WTC11 (cell line): ENCODE results near the gene CNTNAP2. TPM values are rescaled to one million over a fixed set of nuclear protein-coding genes. Genes with fewer than 3 reads are reported as not detected.

ENCODE experiments used
- ATAC-seq: fragments of 200-7000 bp; cut with Tn5 transposase; 2 replicates; pipeline ENCODE4 v1.10.0; 2021; ENCODE audit warnings: mild to moderate bottlenecking, moderate library complexity
- CTCF ChIA-PET: fragments of 300-600 bp; sonication (Branson Sonifier 250); formaldehyde crosslinking; loops from one replicate; lab custom pipeline; 2021; ENCODE audit warnings: antibody characterized with exemption; lab: Charles Lee
- POLR2A ChIA-PET: fragments of 350-600 bp; sonication (Branson Sonifier 250); formaldehyde crosslinking; loops from one replicate; lab custom pipeline; 2021; ENCODE audit warnings: antibody characterized with exemption; lab: Charles Lee
- DNase-seq: peaks from one replicate; pipeline ENCODE4 v3.0.0; 2021; ENCODE audit warnings: low spot score
- H3K27ac Mint-ChIP-seq: 2 replicates; pipeline ENCODE4 v1.8.0; 2021; ENCODE audit warnings: mixed read lengths
- H3K27me3 Mint-ChIP-seq: 2 replicates; pipeline ENCODE4 v1.8.0; 2021; ENCODE audit warnings: low read depth, mild to moderate bottlenecking, moderate library complexity, mixed read lengths
- H3K36me3 Mint-ChIP-seq: 2 replicates; pipeline ENCODE4 v1.8.0; 2021; ENCODE audit warnings: mixed read lengths
- H3K4me1 Mint-ChIP-seq: 2 replicates; pipeline ENCODE4 v1.8.0; 2022; ENCODE audit warnings: mixed read lengths
- H3K4me3 Mint-ChIP-seq: 2 replicates; pipeline ENCODE4 v1.8.0; 2021; ENCODE audit warnings: mild to moderate bottlenecking, moderate library complexity, mixed read lengths
- H3K9me3 Mint-ChIP-seq: 2 replicates; pipeline ENCODE4 v1.8.0; 2021; ENCODE audit warnings: mixed read lengths
- CREM ChIP-seq: sonication (generic); formaldehyde crosslinking; IDR thresholded peaks from 2 replicates; pipeline ENCODE4 v1.8.1; 2022; ENCODE audit warnings: mild to moderate bottlenecking, missing genetic modification reagents, moderate library complexity
- FOXP1 ChIP-seq: sonication (generic); formaldehyde crosslinking; IDR thresholded peaks from 2 replicates; pipeline ENCODE4 v1.8.0; 2022; ENCODE audit warnings: missing genetic modification reagents, mild to moderate bottlenecking, moderate library complexity, borderline replicate concordance
- GRHL2 ChIP-seq: fragments of 250-450 bp; sonication (Bioruptor Pico); IDR thresholded peaks from 2 replicates; pipeline ENCODE4 v1.8.0; 2022; ENCODE audit warnings: mild to moderate bottlenecking, moderate library complexity; ENCODE audit not compliant: insufficient replicate concordance, severe bottlenecking
- GTF2I ChIP-seq: fragments of 250-450 bp; sonication (Bioruptor Pico); conservative IDR thresholded peaks from 2 replicates; pipeline ENCODE4 v1.4.0; 2021; ENCODE audit warnings: mild to moderate bottlenecking
- NFE2L1 ChIP-seq: sonication (generic); formaldehyde crosslinking; IDR thresholded peaks from 2 replicates; pipeline ENCODE4 v1.8.1; 2023; ENCODE audit warnings: missing genetic modification reagents
- NFYB ChIP-seq: sonication (generic); formaldehyde crosslinking; conservative IDR thresholded peaks from 2 replicates; pipeline ENCODE4 v1.8.0; 2022; ENCODE audit warnings: low read depth, missing genetic modification reagents
- RELA ChIP-seq: sonication (generic); formaldehyde crosslinking; IDR thresholded peaks from 2 replicates; pipeline ENCODE4 v1.8.1; 2022; ENCODE audit warnings: missing genetic modification reagents, mild to moderate bottlenecking, borderline replicate concordance
- total RNA-seq: library from RNA; stranded (reverse); gene quantifications from 3 replicates; pipeline ENCODE4 v1.2.3, GENCODE V29; 2021
- TF ChIP-seq, protein P1 (sequence below): sonication (generic); formaldehyde crosslinking; IDR thresholded peaks from 2 replicates; pipeline ENCODE4 v1.8.0; 2022; ENCODE audit warnings: mild to moderate bottlenecking, missing genetic modification reagents
- TF ChIP-seq, protein P2 (sequence below): sonication (generic); formaldehyde crosslinking; IDR thresholded peaks from 2 replicates; pipeline ENCODE4 v1.8.1; 2023; ENCODE audit warnings: mild to moderate bottlenecking, missing genetic modification reagents, moderate library complexity
- TF ChIP-seq, protein P3 (sequence below): fragments of 250-450 bp; sonication (Bioruptor Pico); IDR thresholded peaks from 2 replicates; pipeline ENCODE4 v2.1.2; 2022; ENCODE audit warnings: mild to moderate bottlenecking, moderate library complexity
- TF ChIP-seq, protein P4 (sequence below): fragments of 250-450 bp; sonication (Bioruptor Pico); conservative IDR thresholded peaks from 2 replicates; pipeline ENCODE4 v1.9.0; 2021; ENCODE audit warnings: mild to moderate bottlenecking
- TF ChIP-seq, protein P5 (sequence below): fragments of 250-450 bp; sonication (Bioruptor Pico); IDR thresholded peaks from 2 replicates; pipeline ENCODE4 v1.9.0; 2021; ENCODE audit warnings: mild to moderate bottlenecking
- TF ChIP-seq, protein P6 (sequence below): sonication (generic); formaldehyde crosslinking; IDR thresholded peaks from 2 replicates; pipeline ENCODE4 v1.8.1; 2022; ENCODE audit warnings: mild to moderate bottlenecking, missing genetic modification reagents, moderate library complexity, borderline replicate concordance

CNTNAP2 gene
- total RNA-seq, 1 experiment from 2014 or later, result 63.8 TPM

DNA sequence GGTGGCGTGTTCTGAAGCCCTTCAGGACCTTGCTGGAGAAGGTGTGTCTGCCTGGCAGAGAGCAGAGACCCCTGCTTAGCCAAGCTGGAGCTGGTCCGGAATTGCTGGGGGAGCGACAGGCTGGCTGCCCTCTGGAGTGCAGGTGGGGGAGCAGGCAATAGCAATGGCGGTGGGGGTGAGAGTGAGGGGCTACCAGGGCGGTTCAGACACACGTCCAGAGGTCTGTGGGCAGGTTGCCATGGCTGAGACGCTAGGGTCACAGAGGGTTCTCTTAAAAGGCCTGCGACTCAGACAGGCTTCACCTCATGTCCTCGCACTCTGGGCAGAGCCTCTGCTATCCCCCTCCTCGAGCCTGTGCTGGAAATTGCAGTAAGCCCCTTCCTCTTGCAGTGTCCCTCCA, 2144.9 kb downstream of the CNTNAP2 start:
- no peaks in the 10 kb centered on the region for H3K36me3 Mint-ChIP-seq
- DNase-seq (no peak), ATAC-seq (no peak)
- no peaks in the 10 kb centered on the region for H3K9me3 Mint-ChIP-seq
- no peak overlapping the region for H3K27ac Mint-ChIP-seq
- ChIA-PET CTCF (interaction anchor here (0.5 to 1.6 kb wide), 3 partner anchors 28 to 1689 kb away, joined by 3 to 5 read pairs (median 3); no protein-coding TSS in a partner anchor), POLR2A (no interaction called here)
- H3K4me1 Mint-ChIP-seq, result peaks cover 24% of the 10 kb centered on the region
- no peak overlapping the region for H3K4me3 Mint-ChIP-seq
- peaks cover 9% of the 10 kb centered on the region for H3K27me3 Mint-ChIP-seq
- TF ChIP-seq FOXP1 (CRISPR knock-in tag) (0 out of 2 replicates have a peak, but pooled peaks have one; percentile 26), NFYB (CRISPR knock-in tag) (no peak)
- TF ChIP-seq, all 79 proteins: peak for 1

DNA sequence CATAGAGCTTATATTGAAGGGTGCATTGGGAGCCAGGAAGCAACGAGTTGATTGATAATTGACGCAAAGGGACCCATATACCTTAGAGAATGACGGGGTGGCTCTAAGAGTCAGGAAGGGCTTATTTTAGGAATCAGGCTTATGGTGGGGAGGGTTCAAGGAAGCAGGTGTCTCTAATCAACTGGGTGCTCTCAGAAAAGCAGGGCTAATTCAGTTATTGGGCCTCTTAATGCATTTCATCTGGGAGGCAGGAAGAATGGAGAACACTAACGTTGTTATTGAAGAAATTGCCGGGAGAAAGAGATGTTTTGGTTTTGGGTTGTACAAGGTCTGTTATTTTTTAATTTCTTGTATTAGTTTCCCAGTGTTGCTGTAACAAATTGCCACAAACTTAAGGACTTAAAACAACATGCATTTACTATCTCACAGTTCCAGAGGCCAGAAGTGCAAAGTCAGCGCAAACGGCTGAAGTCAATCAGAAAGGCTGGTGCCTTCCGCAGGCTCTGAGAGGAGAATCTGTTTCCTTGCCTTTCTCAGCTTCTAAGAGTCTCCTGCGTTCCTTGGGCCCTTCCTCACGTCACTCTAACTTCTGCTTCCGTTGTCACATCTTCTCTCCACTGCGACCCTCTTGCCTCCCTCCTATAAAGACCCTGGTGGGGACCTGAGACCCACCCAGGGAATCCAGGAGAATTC, 2145.5 kb downstream of the CNTNAP2 start:
- Mint-ChIP-seq H3K36me3 (no peaks in the 10 kb centered on the region), H3K9me3 (no peaks in the 10 kb centered on the region), H3K4me1 (peaks cover 24% of the 10 kb centered on the region), H3K27me3 (peaks cover 9% of the 10 kb centered on the region), H3K27ac (no peak overlapping the region), H3K4me3 (peak overlapping the region; percentile 31; the same call in 1 of the 2 replicates)
- DNase-seq (no peak), ATAC-seq (peak; percentile 10)
- TF ChIP-seq NFE2L1 (CRISPR knock-in tag) (no peak), FOXP1 (CRISPR knock-in tag) (no peak), RELA (CRISPR knock-in tag) (no peak), GRHL2 (CRISPR knock-in tag) (no peak), GTF2I (CRISPR knock-in tag) (no peak), CREM (no peak)
- TF ChIP-seq, protein P1, sequence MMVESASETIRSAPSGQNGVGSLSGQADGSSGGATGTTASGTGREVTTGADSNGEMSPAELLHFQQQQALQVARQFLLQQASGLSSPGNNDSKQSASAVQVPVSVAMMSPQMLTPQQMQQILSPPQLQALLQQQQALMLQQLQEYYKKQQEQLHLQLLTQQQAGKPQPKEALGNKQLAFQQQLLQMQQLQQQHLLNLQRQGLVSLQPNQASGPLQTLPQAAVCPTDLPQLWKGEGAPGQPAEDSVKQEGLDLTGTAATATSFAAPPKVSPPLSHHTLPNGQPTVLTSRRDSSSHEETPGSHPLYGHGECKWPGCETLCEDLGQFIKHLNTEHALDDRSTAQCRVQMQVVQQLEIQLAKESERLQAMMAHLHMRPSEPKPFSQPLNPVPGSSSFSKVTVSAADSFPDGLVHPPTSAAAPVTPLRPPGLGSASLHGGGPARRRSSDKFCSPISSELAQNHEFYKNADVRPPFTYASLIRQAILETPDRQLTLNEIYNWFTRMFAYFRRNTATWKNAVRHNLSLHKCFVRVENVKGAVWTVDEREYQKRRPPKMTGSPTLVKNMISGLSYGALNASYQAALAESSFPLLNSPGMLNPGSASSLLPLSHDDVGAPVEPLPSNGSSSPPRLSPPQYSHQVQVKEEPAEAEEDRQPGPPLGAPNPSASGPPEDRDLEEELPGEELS (CRISPR knock-in tag), result no peak
- TF ChIP-seq, protein P2, sequence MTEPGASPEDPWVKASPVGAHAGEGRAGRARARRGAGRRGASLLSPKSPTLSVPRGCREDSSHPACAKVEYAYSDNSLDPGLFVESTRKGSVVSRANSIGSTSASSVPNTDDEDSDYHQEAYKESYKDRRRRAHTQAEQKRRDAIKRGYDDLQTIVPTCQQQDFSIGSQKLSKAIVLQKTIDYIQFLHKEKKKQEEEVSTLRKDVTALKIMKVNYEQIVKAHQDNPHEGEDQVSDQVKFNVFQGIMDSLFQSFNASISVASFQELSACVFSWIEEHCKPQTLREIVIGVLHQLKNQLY (CRISPR knock-in tag), result no peak
- TF ChIP-seq, protein P3, sequence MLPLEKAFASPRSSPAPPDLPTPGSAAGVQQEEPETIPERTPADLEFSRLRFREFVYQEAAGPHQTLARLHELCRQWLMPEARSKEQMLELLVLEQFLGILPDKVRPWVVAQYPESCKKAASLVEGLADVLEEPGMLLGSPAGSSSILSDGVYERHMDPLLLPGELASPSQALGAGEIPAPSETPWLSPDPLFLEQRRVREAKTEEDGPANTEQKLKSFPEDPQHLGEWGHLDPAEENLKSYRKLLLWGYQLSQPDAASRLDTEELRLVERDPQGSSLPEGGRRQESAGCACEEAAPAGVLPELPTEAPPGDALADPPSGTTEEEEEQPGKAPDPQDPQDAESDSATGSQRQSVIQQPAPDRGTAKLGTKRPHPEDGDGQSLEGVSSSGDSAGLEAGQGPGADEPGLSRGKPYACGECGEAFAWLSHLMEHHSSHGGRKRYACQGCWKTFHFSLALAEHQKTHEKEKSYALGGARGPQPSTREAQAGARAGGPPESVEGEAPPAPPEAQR (CRISPR knock-in tag), result no peak
- TF ChIP-seq, protein P4, sequence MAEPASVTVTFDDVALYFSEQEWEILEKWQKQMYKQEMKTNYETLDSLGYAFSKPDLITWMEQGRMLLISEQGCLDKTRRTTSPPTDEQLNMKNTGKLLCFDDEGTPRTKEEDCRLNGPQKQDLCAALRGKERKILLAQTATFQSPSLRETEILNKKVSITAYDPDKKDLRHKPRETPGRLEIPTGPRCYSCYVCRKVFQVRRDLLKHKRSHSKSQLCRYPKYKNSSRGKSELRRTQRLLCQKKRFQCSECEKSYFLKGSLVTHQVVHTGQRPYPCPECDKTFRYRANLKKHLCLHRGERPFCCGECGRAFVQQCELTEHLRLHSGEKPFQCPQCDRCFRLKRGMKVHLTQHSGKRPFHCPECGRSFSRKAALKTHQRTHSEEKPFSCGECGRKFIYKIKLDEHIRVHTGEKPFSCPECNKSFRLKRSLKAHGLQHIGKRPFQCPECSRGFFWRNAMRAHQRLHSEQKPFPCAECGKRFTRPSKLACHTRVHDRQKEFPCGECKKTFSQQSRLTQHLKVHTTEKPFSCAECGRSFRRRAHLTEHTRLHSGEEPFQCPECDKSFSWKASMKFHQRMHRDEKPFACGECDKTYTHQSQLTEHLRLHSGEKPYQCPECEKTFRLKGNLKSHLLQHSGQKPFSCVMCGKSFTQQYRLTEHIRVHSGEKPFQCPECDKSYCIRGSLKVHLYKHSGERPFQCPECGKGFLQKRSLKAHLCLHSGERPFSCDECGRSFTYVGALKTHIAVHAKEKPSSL (CRISPR knock-in tag), result no peak
- TF ChIP-seq, protein P5, sequence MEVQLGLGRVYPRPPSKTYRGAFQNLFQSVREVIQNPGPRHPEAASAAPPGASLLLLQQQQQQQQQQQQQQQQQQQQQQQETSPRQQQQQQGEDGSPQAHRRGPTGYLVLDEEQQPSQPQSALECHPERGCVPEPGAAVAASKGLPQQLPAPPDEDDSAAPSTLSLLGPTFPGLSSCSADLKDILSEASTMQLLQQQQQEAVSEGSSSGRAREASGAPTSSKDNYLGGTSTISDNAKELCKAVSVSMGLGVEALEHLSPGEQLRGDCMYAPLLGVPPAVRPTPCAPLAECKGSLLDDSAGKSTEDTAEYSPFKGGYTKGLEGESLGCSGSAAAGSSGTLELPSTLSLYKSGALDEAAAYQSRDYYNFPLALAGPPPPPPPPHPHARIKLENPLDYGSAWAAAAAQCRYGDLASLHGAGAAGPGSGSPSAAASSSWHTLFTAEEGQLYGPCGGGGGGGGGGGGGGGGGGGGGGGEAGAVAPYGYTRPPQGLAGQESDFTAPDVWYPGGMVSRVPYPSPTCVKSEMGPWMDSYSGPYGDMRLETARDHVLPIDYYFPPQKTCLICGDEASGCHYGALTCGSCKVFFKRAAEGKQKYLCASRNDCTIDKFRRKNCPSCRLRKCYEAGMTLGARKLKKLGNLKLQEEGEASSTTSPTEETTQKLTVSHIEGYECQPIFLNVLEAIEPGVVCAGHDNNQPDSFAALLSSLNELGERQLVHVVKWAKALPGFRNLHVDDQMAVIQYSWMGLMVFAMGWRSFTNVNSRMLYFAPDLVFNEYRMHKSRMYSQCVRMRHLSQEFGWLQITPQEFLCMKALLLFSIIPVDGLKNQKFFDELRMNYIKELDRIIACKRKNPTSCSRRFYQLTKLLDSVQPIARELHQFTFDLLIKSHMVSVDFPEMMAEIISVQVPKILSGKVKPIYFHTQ (CRISPR knock-in tag), result no peak
- TF ChIP-seq, protein P6, sequence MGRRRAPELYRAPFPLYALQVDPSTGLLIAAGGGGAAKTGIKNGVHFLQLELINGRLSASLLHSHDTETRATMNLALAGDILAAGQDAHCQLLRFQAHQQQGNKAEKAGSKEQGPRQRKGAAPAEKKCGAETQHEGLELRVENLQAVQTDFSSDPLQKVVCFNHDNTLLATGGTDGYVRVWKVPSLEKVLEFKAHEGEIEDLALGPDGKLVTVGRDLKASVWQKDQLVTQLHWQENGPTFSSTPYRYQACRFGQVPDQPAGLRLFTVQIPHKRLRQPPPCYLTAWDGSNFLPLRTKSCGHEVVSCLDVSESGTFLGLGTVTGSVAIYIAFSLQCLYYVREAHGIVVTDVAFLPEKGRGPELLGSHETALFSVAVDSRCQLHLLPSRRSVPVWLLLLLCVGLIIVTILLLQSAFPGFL (CRISPR knock-in tag), result no peak
- POLR2A ChIA-PET, result no interaction called here
- CTCF ChIA-PET, result interaction anchor here (0.7 to 3.7 kb wide), 21 partner anchors 20 to 860 kb away, joined by 3 to 36 read pairs (median 4); no protein-coding TSS in a partner anchor
